HL-60 (cell line): ENCODE measurements around the gene SNRPA1.

Source experiments
- POLR2AphosphoS5 ChIP-seq: IDR thresholded peaks from 2 replicates; pipeline ENCODE4 v1.6.1; 2012; ENCODE audit warnings: low read depth
- TF ChIP-seq, protein P1 (sequence below): IDR thresholded peaks from one replicate; pipeline ENCODE4 v1.5.1; 2011; ENCODE audit warnings: low read length, control low read depth, inconsistent platforms; ENCODE audit not compliant: insufficient read depth

GRCh38 chr15:101329309-101329863 lies 34.3 kb upstream of the SNRPA1 start:
- TF ChIP-seq, protein P1, sequence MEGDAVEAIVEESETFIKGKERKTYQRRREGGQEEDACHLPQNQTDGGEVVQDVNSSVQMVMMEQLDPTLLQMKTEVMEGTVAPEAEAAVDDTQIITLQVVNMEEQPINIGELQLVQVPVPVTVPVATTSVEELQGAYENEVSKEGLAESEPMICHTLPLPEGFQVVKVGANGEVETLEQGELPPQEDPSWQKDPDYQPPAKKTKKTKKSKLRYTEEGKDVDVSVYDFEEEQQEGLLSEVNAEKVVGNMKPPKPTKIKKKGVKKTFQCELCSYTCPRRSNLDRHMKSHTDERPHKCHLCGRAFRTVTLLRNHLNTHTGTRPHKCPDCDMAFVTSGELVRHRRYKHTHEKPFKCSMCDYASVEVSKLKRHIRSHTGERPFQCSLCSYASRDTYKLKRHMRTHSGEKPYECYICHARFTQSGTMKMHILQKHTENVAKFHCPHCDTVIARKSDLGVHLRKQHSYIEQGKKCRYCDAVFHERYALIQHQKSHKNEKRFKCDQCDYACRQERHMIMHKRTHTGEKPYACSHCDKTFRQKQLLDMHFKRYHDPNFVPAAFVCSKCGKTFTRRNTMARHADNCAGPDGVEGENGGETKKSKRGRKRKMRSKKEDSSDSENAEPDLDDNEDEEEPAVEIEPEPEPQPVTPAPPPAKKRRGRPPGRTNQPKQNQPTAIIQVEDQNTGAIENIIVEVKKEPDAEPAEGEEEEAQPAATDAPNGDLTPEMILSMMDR, result no peak
- TF ChIP-seq POLR2AphosphoS5, result no peak
